ENCODE results near the gene MRGPRF.
A peak's percentile ranks its signal among the peaks of the same experiment; 100 is the strongest.

The MRGPRF gene

GRCh38 chr11:69051381-69052342, 38.6 kb upstream of the MRGPRF start:
- H3K9ac ChIP-seq (ENCODE audit: low read depth, low read length): no peak overlapping the region
- H3K4me2 ChIP-seq (ENCODE audit: insufficient read depth, low read length): 0 out of 2 replicates have a peak overlapping the region, but pooled peaks have one; percentile 45
- H2AFZ ChIP-seq (ENCODE audit: low read depth, low read length): no peak overlapping the region
- H3K9me3 ChIP-seq (ENCODE audit: insufficient read depth, low read length, severe bottlenecking): no peaks in the 10 kb centered on the region
- peaks cover 17% of the 10 kb centered on the region for H3K36me3 ChIP-seq (ENCODE audit: insufficient read depth, low read length)
- ATAC-seq (ENCODE audit: insufficient read depth, low read depth) (no peak), DNase-seq (no peak)
- no peak overlapping the region for H3K4me3 ChIP-seq (ENCODE audit: low read depth in 1 of 2, low read length in 2 of 2)
- peaks cover 43% of the 10 kb centered on the region for H4K20me1 ChIP-seq (ENCODE audit: insufficient read depth, low read length)
- no peaks in the 10 kb centered on the region for H3K27me3 ChIP-seq (ENCODE audit: insufficient read depth, low read length, poor library complexity)
- TF ChIP-seq EZH2 (IDR thresholded peaks at IDR 0.05; ENCODE audit: borderline replicate concordance, low read depth, low read length, severe bottlenecking): no peak
- TF ChIP-seq CTCF (IDR thresholded peaks at IDR 0.05; ENCODE audit: borderline replicate concordance, extremely low read depth, low read length, poor library complexity, severe bottlenecking): no peak
- peaks cover 31% of the 10 kb centered on the region for H3K4me1 ChIP-seq (ENCODE audit: insufficient read depth, low read length)
- H3K79me2 ChIP-seq (ENCODE audit: insufficient read depth, low read length): peaks cover 47% of the 10 kb centered on the region
- no peak overlapping the region for H3K27ac ChIP-seq (ENCODE audit: low read length)

- DNase-seq (no peak), ATAC-seq (ENCODE audit: insufficient read depth, low read depth) (no peak)
- H3K9ac ChIP-seq (ENCODE audit: low read depth, low read length): no peak overlapping the region
- H4K20me1 ChIP-seq (ENCODE audit: insufficient read depth, low read length): peaks cover 43% of the 10 kb centered on the region
- peaks cover 47% of the 10 kb centered on the region for H3K79me2 ChIP-seq (ENCODE audit: insufficient read depth, low read length)
- H3K27me3 ChIP-seq (ENCODE audit: insufficient read depth, low read length, poor library complexity): no peaks in the 10 kb centered on the region
- peak overlapping the region; percentile 45 for H3K4me2 ChIP-seq (ENCODE audit: insufficient read depth, low read length)
- H3K36me3 ChIP-seq (ENCODE audit: insufficient read depth, low read length): peaks cover 17% of the 10 kb centered on the region
- TF ChIP-seq EZH2 (IDR thresholded peaks at IDR 0.05; ENCODE audit: borderline replicate concordance, low read depth, low read length, severe bottlenecking) (no peak), CTCF (IDR thresholded peaks at IDR 0.05; ENCODE audit: borderline replicate concordance, extremely low read depth, low read length, poor library complexity, severe bottlenecking) (no peak)
- H2AFZ ChIP-seq (ENCODE audit: low read depth, low read length): no peak overlapping the region
- 0 out of 2 replicates have a peak overlapping the region, but pooled peaks have one; percentile 11 for H3K27ac ChIP-seq (ENCODE audit: low read length)
- no peak overlapping the region for H3K4me3 ChIP-seq (ENCODE audit: low read depth in 1 of 2, low read length in 2 of 2)
- no peaks in the 10 kb centered on the region for H3K9me3 ChIP-seq (ENCODE audit: insufficient read depth, low read length, severe bottlenecking)
- H3K4me1 ChIP-seq (ENCODE audit: insufficient read depth, low read length): peaks cover 31% of the 10 kb centered on the region
These were observed 37.7 kb upstream of the MRGPRF start for GRCh38 chr11:69050592-69051380.

GRCh38 chr11:69049490-69049867, 36.4 kb upstream of the MRGPRF start:
- peak overlapping the region; percentile 73 for H3K27ac ChIP-seq (ENCODE audit: low read length)
- peak overlapping the region; percentile 83 to 89 for H3K4me3 ChIP-seq (ENCODE audit: low read depth in 1 of 2, low read length in 2 of 2)
- peak overlapping the region; percentile 89 for H2AFZ ChIP-seq (ENCODE audit: low read depth, low read length)
- H3K36me3 ChIP-seq (ENCODE audit: insufficient read depth, low read length): peaks cover 11% of the 10 kb centered on the region
- H3K9me3 ChIP-seq (ENCODE audit: insufficient read depth, low read length, severe bottlenecking): no peaks in the 10 kb centered on the region
- H3K9ac ChIP-seq (ENCODE audit: low read depth, low read length): peak overlapping the region; percentile 95
- H3K4me1 ChIP-seq (ENCODE audit: insufficient read depth, low read length): peaks cover 31% of the 10 kb centered on the region
- H4K20me1 ChIP-seq (ENCODE audit: insufficient read depth, low read length): peaks cover 33% of the 10 kb centered on the region
- no peaks in the 10 kb centered on the region for H3K27me3 ChIP-seq (ENCODE audit: insufficient read depth, low read length, poor library complexity)
- TF ChIP-seq CTCF (IDR thresholded peaks at IDR 0.05; ENCODE audit: borderline replicate concordance, extremely low read depth, low read length, poor library complexity, severe bottlenecking) (no peak), EZH2 (IDR thresholded peaks at IDR 0.05; ENCODE audit: borderline replicate concordance, low read depth, low read length, severe bottlenecking) (no peak)
- DNase-seq (peak; percentile 37), ATAC-seq (ENCODE audit: insufficient read depth, low read depth) (no peak)
- H3K79me2 ChIP-seq (ENCODE audit: insufficient read depth, low read length): peaks cover 47% of the 10 kb centered on the region
- H3K4me2 ChIP-seq (ENCODE audit: insufficient read depth, low read length): peak overlapping the region; percentile 98
